Osteoblast (primary cell): ENCODE measurements around the gene EPHA1. TPM values are rescaled to one million over a fixed set of nuclear protein-coding genes. Genes with fewer than 3 reads are reported as not detected.

Experiments
- DNase-seq: peaks from one replicate; pipeline ENCODE4 v3.0.0; 2011; ENCODE audit warnings: low spot score, mixed read lengths; ENCODE audit not compliant: insufficient read length; ENCODE audit errors: missing footprints
- H2AFZ ChIP-seq: 2 replicates; pipeline ENCODE4 v1.6.0; 2011; ENCODE audit warnings: mild to moderate bottlenecking, low read length
- H3K27ac ChIP-seq: 2 replicates; pipeline ENCODE4 v1.5.1; 2011; ENCODE audit warnings: mild to moderate bottlenecking, low read depth, low read length, moderate library complexity
- H3K27me3 ChIP-seq: 2 replicates; pipeline ENCODE4 v1.6.0; 2012; ENCODE audit warnings: mild to moderate bottlenecking, control low read depth, inconsistent platforms, low read length, moderate library complexity; ENCODE audit not compliant: insufficient read depth
- H3K36me3 ChIP-seq: 2 replicates; pipeline ENCODE4 v1.5.1; 2011; ENCODE audit warnings: mild to moderate bottlenecking, low read length, control low read depth, moderate library complexity; ENCODE audit not compliant: insufficient read depth
- H3K4me1 ChIP-seq: 2 replicates; pipeline ENCODE4 v1.5.1; 2011; ENCODE audit warnings: mild to moderate bottlenecking, low read length, control low read depth, moderate library complexity; ENCODE audit not compliant: insufficient read depth
- H3K4me2 ChIP-seq: 2 replicates; pipeline ENCODE4 v1.6.0; 2011; ENCODE audit warnings: mild to moderate bottlenecking, low read length; ENCODE audit not compliant: insufficient read depth
- H3K4me3 ChIP-seq: fragments of 200-600 bp; sonication (generic); 3 replicates; pipeline ENCODE4 v1.5.1; 2012; ENCODE audit warnings: mild to moderate bottlenecking, low read length, inconsistent platforms; ENCODE audit not compliant: insufficient read depth
- H3K79me2 ChIP-seq: 2 replicates; pipeline ENCODE4 v1.6.0; 2012; ENCODE audit warnings: mild to moderate bottlenecking, low read length, control low read depth, inconsistent platforms; ENCODE audit not compliant: insufficient read depth
- H3K9me3 ChIP-seq: 2 replicates; pipeline ENCODE4 v1.5.1; 2011; ENCODE audit warnings: low read depth, low read length, control low read depth
- H4K20me1 ChIP-seq: 2 replicates; pipeline ENCODE4 v1.6.0; 2012; ENCODE audit warnings: mild to moderate bottlenecking, low read length, control low read depth; ENCODE audit not compliant: insufficient read depth
- total RNA-seq: library from RNA; depleted of rRNA; stranded (reverse); fragments of >200 nt; gene quantifications from 2 replicates; pipeline ENCODE4 v1.2.3, GENCODE V29; 2012
- TF ChIP-seq, protein P1 (sequence below): IDR thresholded peaks from 2 replicates; pipeline ENCODE4 v1.5.1; 2011; ENCODE audit warnings: mild to moderate bottlenecking, low read depth, low read length, moderate library complexity; ENCODE audit errors: extremely low read depth

EPHA1 gene
- total RNA-seq, 1 donor, result not detected

DNA sequence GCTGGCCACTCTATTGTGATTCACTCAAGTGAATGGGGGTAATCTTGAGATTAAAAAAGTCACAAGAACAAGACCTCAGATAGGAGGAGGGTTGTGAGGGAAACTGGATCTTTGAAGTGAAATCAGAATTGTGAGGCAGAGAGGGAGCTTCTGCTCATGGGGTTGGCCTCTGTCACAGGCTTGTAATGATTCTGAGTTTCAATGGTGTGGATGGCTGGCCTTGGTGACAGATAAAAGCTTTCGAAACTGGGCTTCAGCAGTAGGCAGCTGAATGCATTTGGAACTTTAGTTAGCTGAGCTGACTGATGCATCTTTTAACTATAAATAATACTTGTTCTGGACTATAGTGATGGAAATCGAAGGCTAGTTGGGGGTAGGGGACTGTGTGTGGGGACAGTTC lies 46.8 kb upstream of the EPHA1 start:
- no peak overlapping the region for H3K27ac ChIP-seq
- no peak for DNase-seq
- peaks cover 39% of the 10 kb centered on the region for H3K4me1 ChIP-seq
- no peaks in the 10 kb centered on the region for H3K36me3 ChIP-seq
- H3K4me2 ChIP-seq, result no peak overlapping the region
- no peaks in the 10 kb centered on the region for H3K9me3 ChIP-seq
- H3K4me3 ChIP-seq, result no peak overlapping the region
- no peaks in the 10 kb centered on the region for H4K20me1 ChIP-seq
- TF ChIP-seq, protein P1, sequence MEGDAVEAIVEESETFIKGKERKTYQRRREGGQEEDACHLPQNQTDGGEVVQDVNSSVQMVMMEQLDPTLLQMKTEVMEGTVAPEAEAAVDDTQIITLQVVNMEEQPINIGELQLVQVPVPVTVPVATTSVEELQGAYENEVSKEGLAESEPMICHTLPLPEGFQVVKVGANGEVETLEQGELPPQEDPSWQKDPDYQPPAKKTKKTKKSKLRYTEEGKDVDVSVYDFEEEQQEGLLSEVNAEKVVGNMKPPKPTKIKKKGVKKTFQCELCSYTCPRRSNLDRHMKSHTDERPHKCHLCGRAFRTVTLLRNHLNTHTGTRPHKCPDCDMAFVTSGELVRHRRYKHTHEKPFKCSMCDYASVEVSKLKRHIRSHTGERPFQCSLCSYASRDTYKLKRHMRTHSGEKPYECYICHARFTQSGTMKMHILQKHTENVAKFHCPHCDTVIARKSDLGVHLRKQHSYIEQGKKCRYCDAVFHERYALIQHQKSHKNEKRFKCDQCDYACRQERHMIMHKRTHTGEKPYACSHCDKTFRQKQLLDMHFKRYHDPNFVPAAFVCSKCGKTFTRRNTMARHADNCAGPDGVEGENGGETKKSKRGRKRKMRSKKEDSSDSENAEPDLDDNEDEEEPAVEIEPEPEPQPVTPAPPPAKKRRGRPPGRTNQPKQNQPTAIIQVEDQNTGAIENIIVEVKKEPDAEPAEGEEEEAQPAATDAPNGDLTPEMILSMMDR, result no peak
- H3K27me3 ChIP-seq, result no peaks in the 10 kb centered on the region
- no peak overlapping the region for H2AFZ ChIP-seq
- no peaks in the 10 kb centered on the region for H3K79me2 ChIP-seq

DNA sequence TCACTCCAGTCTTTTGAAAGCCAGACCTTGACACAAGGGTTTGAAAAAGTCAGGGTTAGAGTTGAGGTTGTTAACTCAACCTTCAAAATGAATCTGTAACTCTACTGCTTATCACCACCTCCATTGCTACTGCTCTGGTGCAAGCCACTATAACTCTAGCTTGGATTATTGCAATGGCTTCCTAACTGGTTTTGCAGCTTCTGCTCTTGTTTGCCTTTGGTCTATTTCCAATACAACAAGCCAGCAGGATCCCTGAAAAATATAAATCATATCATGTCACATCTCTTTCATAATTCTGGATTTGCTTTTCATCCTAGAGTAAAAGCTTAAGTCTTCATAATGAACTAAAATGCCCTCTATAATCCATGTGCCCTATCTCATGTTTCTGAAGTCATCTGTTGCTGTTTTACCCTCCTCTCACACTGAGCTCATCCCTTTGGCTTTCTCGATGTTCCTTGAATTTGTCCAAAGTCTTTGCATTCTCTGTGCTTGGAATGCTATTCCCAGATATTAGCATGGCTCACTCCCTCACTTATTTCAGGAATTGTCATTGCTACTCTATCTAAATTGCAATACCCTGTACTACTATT lies 45.5 kb upstream of the EPHA1 start:
- no peak overlapping the region for H2AFZ ChIP-seq
- no peaks in the 10 kb centered on the region for H3K36me3 ChIP-seq
- H3K9me3 ChIP-seq, result no peaks in the 10 kb centered on the region
- no peaks in the 10 kb centered on the region for H4K20me1 ChIP-seq
- no peak overlapping the region for H3K4me3 ChIP-seq
- H3K27ac ChIP-seq, result no peak overlapping the region
- no peaks in the 10 kb centered on the region for H3K79me2 ChIP-seq
- H3K4me1 ChIP-seq, result peaks cover 35% of the 10 kb centered on the region
- TF ChIP-seq, protein P1, result no peak
- H3K27me3 ChIP-seq, result no peaks in the 10 kb centered on the region
- no peak for DNase-seq
- H3K4me2 ChIP-seq, result no peak overlapping the region

DNA sequence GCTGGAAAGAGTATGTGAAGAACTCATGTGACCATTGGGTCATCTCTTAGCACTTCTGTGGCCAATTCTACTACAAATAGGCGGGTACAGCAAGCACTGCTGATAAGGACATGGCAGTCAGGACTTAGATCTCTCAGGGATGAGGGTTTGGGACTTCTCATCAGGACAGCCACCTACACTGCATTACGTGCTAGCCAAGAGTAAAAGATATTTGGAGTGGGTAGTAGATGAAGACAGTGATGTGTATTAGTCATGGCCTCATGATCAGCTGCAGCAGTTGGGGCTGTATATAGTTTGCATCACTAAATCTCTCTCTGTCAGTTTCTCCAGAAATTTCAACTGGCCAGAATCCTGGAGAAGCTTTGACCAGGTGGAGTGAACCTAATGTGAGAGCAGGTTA lies 43.8 kb upstream of the EPHA1 start:
- Histone ChIP-seq H3K4me2 (no peak overlapping the region), H3K4me3 (no peak overlapping the region), H3K79me2 (no peaks in the 10 kb centered on the region), H4K20me1 (no peaks in the 10 kb centered on the region), H3K27me3 (peaks cover 2% of the 10 kb centered on the region), H3K4me1 (peaks cover 19% of the 10 kb centered on the region), H3K9me3 (no peaks in the 10 kb centered on the region), H3K27ac (no peak overlapping the region), H3K36me3 (no peaks in the 10 kb centered on the region), H2AFZ (no peak overlapping the region)
- TF ChIP-seq, protein P1, result no peak
- peak; percentile 62 for DNase-seq

DNA sequence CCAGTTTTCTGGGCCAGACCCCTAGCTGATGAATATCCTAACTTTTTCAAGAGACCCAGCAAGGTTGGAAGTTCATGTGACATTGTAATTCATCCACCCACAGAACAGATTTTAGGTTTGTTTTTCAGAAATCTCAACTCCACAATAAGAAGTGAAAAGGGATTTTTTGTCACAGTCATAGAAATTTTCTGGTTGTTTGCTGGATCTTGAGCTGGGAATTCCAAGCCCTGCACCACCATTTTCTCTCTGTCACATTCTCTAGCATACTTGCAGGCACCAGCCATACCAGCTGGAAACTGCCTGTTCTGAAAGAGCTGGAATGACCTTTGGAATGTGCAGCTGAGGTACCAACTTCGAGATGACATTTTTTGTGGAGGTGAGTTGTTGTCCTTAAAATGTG lies 43.1 kb upstream of the EPHA1 start:
- H3K27me3 ChIP-seq, result peaks cover 6% of the 10 kb centered on the region
- H4K20me1 ChIP-seq, result no peaks in the 10 kb centered on the region
- TF ChIP-seq, protein P1, result no peak
- no peaks in the 10 kb centered on the region for H3K9me3 ChIP-seq
- H3K4me1 ChIP-seq, result peaks cover 11% of the 10 kb centered on the region
- H3K36me3 ChIP-seq, result no peaks in the 10 kb centered on the region
- H3K4me3 ChIP-seq, result no peak overlapping the region
- no peak overlapping the region for H3K4me2 ChIP-seq
- no peak for DNase-seq
- H3K79me2 ChIP-seq, result no peaks in the 10 kb centered on the region
- H3K27ac ChIP-seq, result no peak overlapping the region
- H2AFZ ChIP-seq, result no peak overlapping the region
